Activated gamma-delta T cell (primary cell): ENCODE results near the gene DYNC2LI1.
"Not testable (repeated sequence)": the region's sequence is repeated elsewhere in the genome, so short reads cannot be mapped to it uniquely, and the experiment has no call there.

Experiments
- DNase-seq: peaks from one replicate; lab custom pipeline; 2025; lab: John Stamatoyannopoulos, UW
- total RNA-seq, 2 donors: gene quantifications; one replicate each; lab custom pipeline; 2026; lab: John Stamatoyannopoulos, UW

The DYNC2LI1 gene
- 9.4 to 11.2 reads per million in 2 donors for total RNA-seq

- peak; percentile 53 for DNase-seq
Observed at GRCh38 chr2:43773876-43774613, at the start of gene DYNC2LI1. Gene DYNC2LI1, plus strand, starts transcription at chr2:43774039. Its CDS starts 100 bp downstream, at chr2:43774139.

GRCh38 chr2:43724728-43725526, 48.9 kb upstream of the DYNC2LI1 start:
- no peak for DNase-seq

GRCh38 chr2:43725711-43726246, 48.1 kb upstream of the DYNC2LI1 start:
- DNase-seq = no peak

GRCh38 chr2:43726961-43727633, 46.7 kb upstream of the DYNC2LI1 start:
- not testable (repeated sequence) for DNase-seq

- no peak for DNase-seq
Observed at GRCh38 chr2:43727634-43728014, 46.2 kb upstream of the DYNC2LI1 start.

- DNase-seq = no peak
Observed at GRCh38 chr2:43729491-43730174, 44.2 kb upstream of the DYNC2LI1 start.

GRCh38 chr2:43731211-43731610, 42.6 kb upstream of the DYNC2LI1 start:
- no peak for DNase-seq

- DNase-seq = no peak
Observed at GRCh38 chr2:43736637-43737036, 37.2 kb upstream of the DYNC2LI1 start.

GRCh38 chr2:43737097-43737854, 36.6 kb upstream of the DYNC2LI1 start:
- DNase-seq = no peak

GRCh38 chr2:43737855-43738254, 36.0 kb upstream of the DYNC2LI1 start:
- no peak for DNase-seq

GRCh38 chr2:43738257-43738656, 35.6 kb upstream of the DYNC2LI1 start:
- DNase-seq = no peak

GRCh38 chr2:43743706-43744105, 30.1 kb upstream of the DYNC2LI1 start:
- DNase-seq = no peak

GRCh38 chr2:43745457-43745856, 28.4 kb upstream of the DYNC2LI1 start:
- DNase-seq = no peak

- no peak for DNase-seq
Observed at GRCh38 chr2:43748333-43748732, 25.5 kb upstream of the DYNC2LI1 start.

- no peak for DNase-seq
Observed at GRCh38 chr2:43749583-43749982, 24.3 kb upstream of the DYNC2LI1 start.

- no peak for DNase-seq
Observed at GRCh38 chr2:43751476-43751990, 22.3 kb upstream of the DYNC2LI1 start.

- no peak for DNase-seq
Observed at GRCh38 chr2:43752302-43752701, 21.5 kb upstream of the DYNC2LI1 start.

- no peak for DNase-seq
Observed at GRCh38 chr2:43754180-43754579, 19.7 kb upstream of the DYNC2LI1 start.

- no peak for DNase-seq
Observed at GRCh38 chr2:43758739-43759138, 15.1 kb upstream of the DYNC2LI1 start.

- DNase-seq = no peak
Observed at GRCh38 chr2:43759195-43759594, 14.6 kb upstream of the DYNC2LI1 start.

- DNase-seq = no peak
Observed at GRCh38 chr2:43762286-43762685, 11.6 kb upstream of the DYNC2LI1 start.
